ENCODE measurements around the gene CCDC192.

The CCDC192 gene

GRCh38 chr5:127933348-127933747, 230.2 kb downstream of the CCDC192 start:
- CTCF ChIA-PET = interaction anchor here (0.5 kb wide), 1 partner anchor 22 kb away, joined by 3 read pairs; no protein-coding TSS in a partner anchor
- no peak for TF ChIP-seq CTCF (IDR thresholded peaks at IDR 0.05; ENCODE audit: insufficient read depth, low read length, missing control alignments)
- H3K4me3 ChIP-seq (ENCODE audit: low read depth, low read length) = no peak overlapping the region
- POLR2A ChIA-PET = no interaction called here
- no peak for DNase-seq (ENCODE audit: low read depth, low spot score)

GRCh38 chr5:127934791-127935256, 231.6 kb downstream of the CCDC192 start:
- CTCF ChIA-PET = no interaction called here
- POLR2A ChIA-PET = no interaction called here
- TF ChIP-seq CTCF (IDR thresholded peaks at IDR 0.05; ENCODE audit: insufficient read depth, low read length, missing control alignments) = no peak
- H3K4me3 ChIP-seq (ENCODE audit: low read depth, low read length) = no peak overlapping the region
- no peak for DNase-seq (ENCODE audit: low read depth, low spot score)

GRCh38 chr5:127935398-127935797, 232.2 kb downstream of the CCDC192 start:
- no peak for DNase-seq (ENCODE audit: low read depth, low spot score)
- ChIA-PET POLR2A (no interaction called here), CTCF (no interaction called here)
- H3K4me3 ChIP-seq (ENCODE audit: low read depth, low read length) = no peak overlapping the region
- TF ChIP-seq CTCF (IDR thresholded peaks at IDR 0.05; ENCODE audit: insufficient read depth, low read length, missing control alignments) = no peak

- ChIA-PET CTCF (no interaction called here), POLR2A (no interaction called here)
- no peak for DNase-seq (ENCODE audit: low read depth, low spot score)
- no peak for TF ChIP-seq CTCF (IDR thresholded peaks at IDR 0.05; ENCODE audit: insufficient read depth, low read length, missing control alignments)
- H3K4me3 ChIP-seq (ENCODE audit: low read depth, low read length) = no peak overlapping the region
Measured at GRCh38 chr5:127936439-127936972, 233.3 kb downstream of the CCDC192 start.

- H3K4me3 ChIP-seq (ENCODE audit: low read depth, low read length) = no peak overlapping the region
- DNase-seq (ENCODE audit: low read depth, low spot score) = no peak
- ChIA-PET POLR2A (no interaction called here), CTCF (no interaction called here)
- TF ChIP-seq CTCF (IDR thresholded peaks at IDR 0.05; ENCODE audit: insufficient read depth, low read length, missing control alignments) = no peak
Measured at GRCh38 chr5:127938746-127939145, 235.6 kb downstream of the CCDC192 start.

GRCh38 chr5:127940854-127941253, 237.7 kb downstream of the CCDC192 start:
- CTCF ChIA-PET = interaction anchor here (1.7 kb wide), 2 partner anchors 10 to 31 kb away, joined by 3 to 6 read pairs; no protein-coding TSS in a partner anchor
- H3K4me3 ChIP-seq (ENCODE audit: low read depth, low read length) = no peak overlapping the region
- TF ChIP-seq CTCF (IDR thresholded peaks at IDR 0.05; ENCODE audit: insufficient read depth, low read length, missing control alignments) = no peak
- no peak for DNase-seq (ENCODE audit: low read depth, low spot score)
- POLR2A ChIA-PET = no interaction called here

All from AG04449 (cell line).